ENCODE measurements around the gene PGC.
A peak's percentile ranks its signal among the peaks of the same experiment; 100 is the strongest.

PGC gene

DNA sequence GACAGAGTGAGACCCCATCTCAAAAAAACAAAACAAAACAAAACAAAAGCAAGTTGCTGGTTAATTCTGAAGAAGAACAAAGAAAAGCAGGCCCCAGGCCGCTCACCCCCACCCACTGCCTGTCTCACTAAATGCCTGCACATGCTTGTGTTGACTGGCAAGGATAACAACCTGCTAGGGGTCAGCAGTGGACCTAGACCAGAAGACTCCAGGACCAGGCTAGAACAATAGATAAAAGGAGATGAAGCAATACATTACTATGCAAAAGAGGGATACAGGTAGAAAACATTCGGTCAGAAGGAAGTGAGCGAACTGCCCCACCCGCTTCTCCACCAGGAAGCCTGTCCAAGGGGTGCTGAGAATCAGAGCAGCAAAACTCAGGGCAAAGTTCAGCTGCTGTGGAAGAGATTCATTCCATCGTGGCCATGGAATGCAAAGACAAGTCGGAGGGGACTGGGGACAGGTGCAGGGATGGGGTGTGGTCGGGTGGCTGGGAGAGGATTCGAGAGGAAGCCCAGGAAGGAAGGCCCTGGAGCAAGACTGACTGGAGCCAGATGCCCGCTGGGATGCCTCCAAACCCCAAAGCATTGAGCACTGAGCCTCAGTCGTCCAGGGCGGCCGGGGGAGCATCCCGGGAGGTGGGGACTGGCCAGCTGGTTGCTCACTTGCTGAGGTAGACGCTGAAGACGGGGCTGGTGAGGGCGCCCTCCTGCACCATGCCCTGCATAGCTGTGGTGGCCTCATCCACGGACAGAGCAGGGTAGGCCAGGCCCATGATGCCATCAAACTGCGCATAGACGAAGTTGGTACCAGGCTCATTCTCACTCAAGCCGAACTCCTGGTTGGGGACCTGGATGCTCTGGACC is 5.3 kb downstream of the PGC start:
- Histone ChIP-seq H3K4me1 (ENCODE audit: insufficient read depth, poor library complexity, severe bottlenecking) (peaks cover 7% of the 10 kb centered on the region), H3K27me3 (ENCODE audit: insufficient read depth, poor library complexity, severe bottlenecking) (no peaks in the 10 kb centered on the region), H3K27ac (ENCODE audit: poor library complexity, severe bottlenecking) (no peak overlapping the region), H3K36me3 (ENCODE audit: low read depth) (no peaks in the 10 kb centered on the region), H3K4me3 (ENCODE audit: severe bottlenecking) (no peak overlapping the region), H3K9me3 (ENCODE audit: severe bottlenecking) (no peaks in the 10 kb centered on the region)
- TF ChIP-seq, protein P1, sequence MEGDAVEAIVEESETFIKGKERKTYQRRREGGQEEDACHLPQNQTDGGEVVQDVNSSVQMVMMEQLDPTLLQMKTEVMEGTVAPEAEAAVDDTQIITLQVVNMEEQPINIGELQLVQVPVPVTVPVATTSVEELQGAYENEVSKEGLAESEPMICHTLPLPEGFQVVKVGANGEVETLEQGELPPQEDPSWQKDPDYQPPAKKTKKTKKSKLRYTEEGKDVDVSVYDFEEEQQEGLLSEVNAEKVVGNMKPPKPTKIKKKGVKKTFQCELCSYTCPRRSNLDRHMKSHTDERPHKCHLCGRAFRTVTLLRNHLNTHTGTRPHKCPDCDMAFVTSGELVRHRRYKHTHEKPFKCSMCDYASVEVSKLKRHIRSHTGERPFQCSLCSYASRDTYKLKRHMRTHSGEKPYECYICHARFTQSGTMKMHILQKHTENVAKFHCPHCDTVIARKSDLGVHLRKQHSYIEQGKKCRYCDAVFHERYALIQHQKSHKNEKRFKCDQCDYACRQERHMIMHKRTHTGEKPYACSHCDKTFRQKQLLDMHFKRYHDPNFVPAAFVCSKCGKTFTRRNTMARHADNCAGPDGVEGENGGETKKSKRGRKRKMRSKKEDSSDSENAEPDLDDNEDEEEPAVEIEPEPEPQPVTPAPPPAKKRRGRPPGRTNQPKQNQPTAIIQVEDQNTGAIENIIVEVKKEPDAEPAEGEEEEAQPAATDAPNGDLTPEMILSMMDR (IDR thresholded peaks at IDR 0.05; ENCODE audit: poor library complexity, severe bottlenecking) = no peak
- ATAC-seq (ENCODE audit: low read depth) = peak; percentile 69
- no peak for DNase-seq (ENCODE audit: low spot score)

DNA sequence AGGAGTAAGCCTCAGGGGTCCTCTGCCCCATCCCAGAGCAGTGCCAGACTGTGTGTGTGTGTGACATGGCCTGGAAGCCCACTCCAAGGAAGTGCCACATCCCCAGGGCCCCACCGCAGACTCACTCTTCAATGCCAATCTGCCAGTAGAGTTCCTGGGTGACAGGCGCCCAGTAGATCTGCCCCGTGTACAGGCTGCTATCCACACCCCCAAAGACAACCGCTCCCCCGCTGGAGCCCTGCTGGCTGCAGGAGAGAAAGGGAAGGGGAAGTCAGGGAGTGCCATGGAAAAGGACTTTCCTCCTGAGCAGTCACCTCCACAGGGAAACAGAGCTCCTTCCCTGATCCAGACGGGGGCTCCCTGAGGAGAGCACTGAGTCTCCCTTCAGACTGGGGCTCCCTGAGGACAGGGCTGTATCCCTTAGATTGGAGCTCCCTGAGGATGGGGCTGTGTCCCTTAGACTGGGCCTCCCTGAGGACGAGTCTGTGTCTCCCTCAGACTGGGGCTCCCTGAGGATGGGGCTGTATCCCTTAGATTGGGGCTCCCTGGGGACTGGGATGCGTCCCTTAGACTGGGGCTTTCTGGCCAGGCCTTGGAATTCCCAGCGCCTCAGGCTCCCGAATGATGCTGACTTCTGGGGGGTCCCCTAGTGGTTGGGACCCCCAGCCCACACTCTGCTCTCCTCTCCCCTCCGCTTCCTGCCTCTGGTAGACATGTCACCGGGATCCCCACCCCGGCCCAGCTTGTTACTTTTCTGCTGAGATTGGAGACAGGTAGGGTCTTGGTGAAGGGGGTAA is 6.6 kb downstream of the PGC start:
- no peak for ATAC-seq (ENCODE audit: low read depth)
- H3K27ac ChIP-seq (ENCODE audit: poor library complexity, severe bottlenecking) = no peak overlapping the region

DNA sequence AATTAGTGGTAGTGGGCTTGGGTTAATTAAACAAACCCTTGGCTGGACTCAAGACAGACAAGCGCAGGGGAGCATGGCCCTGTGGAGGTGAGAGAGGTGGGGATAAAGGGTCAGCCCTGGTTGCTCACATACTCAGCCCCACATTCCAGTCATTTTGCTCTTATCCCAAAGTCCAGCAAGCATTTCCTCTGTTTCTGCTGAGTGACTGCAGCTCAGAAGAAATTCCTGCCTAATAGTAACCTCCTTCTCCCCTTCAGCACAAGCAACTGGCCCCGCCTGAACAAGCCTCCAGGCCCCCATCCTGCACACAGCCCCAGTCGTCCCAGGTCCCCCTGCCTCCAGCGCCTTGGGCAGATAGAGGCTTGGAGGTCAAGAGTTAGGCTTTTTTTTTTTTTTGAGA is 8.2 kb downstream of the PGC start:
- no peaks in the 10 kb centered on the region for H3K36me3 ChIP-seq (ENCODE audit: low read depth)
- DNase-seq (ENCODE audit: low spot score) (no peak), ATAC-seq (ENCODE audit: low read depth) (no peak)
- H3K9me3 ChIP-seq (ENCODE audit: severe bottlenecking) = no peaks in the 10 kb centered on the region
- H3K27ac ChIP-seq (ENCODE audit: poor library complexity, severe bottlenecking) = no peak overlapping the region
- TF ChIP-seq, protein P1 (IDR thresholded peaks at IDR 0.05; ENCODE audit: poor library complexity, severe bottlenecking) = no peak
- H3K4me3 ChIP-seq (ENCODE audit: severe bottlenecking) = no peak overlapping the region
- peaks cover 7% of the 10 kb centered on the region for H3K4me1 ChIP-seq (ENCODE audit: insufficient read depth, poor library complexity, severe bottlenecking)
- no peaks in the 10 kb centered on the region for H3K27me3 ChIP-seq (ENCODE audit: insufficient read depth, poor library complexity, severe bottlenecking)

More for the DNA sequence above, 6.6 kb downstream of the PGC start:
- Histone ChIP-seq H3K4me1 (ENCODE audit: insufficient read depth, poor library complexity, severe bottlenecking) (peaks cover 7% of the 10 kb centered on the region), H3K36me3 (ENCODE audit: low read depth) (no peaks in the 10 kb centered on the region), H3K4me3 (ENCODE audit: severe bottlenecking) (no peak overlapping the region), H3K27me3 (ENCODE audit: insufficient read depth, poor library complexity, severe bottlenecking) (no peaks in the 10 kb centered on the region), H3K9me3 (ENCODE audit: severe bottlenecking) (no peaks in the 10 kb centered on the region)
- TF ChIP-seq, protein P1 (IDR thresholded peaks at IDR 0.05; ENCODE audit: poor library complexity, severe bottlenecking) = no peak
- no peak for DNase-seq (ENCODE audit: low spot score)

DNA sequence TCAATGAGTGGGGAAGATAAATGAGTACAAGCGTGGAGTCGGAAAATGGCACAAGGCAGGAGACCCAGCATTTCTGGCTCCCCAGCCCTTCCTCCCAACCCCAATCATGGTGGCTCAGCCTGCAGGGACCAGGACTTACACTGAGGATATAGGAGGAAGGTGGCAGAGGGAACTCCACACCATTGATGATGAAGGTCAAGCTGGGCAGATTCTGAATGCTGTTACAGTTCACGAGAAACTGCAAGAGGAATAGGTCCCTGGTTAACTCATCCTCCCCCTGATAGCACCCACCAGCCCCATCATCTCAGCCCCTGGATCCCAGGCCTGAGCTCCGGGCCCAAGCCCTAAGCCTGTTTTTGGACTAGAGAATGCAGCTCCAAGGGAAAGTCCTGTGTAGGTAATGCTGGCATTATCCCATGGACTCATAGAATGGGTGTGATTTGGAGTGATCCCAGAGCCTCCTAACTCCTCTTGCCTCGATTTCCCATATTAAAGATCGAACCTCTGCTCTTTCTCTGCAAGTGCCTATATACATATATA is 9.5 kb downstream of the PGC start:
- TF ChIP-seq, protein P1 (IDR thresholded peaks at IDR 0.05; ENCODE audit: poor library complexity, severe bottlenecking) = no peak
- Histone ChIP-seq H3K27ac (ENCODE audit: poor library complexity, severe bottlenecking) (no peak overlapping the region), H3K36me3 (ENCODE audit: low read depth) (no peaks in the 10 kb centered on the region), H3K4me1 (ENCODE audit: insufficient read depth, poor library complexity, severe bottlenecking) (peaks cover 16% of the 10 kb centered on the region), H3K4me3 (ENCODE audit: severe bottlenecking) (no peak overlapping the region), H3K9me3 (ENCODE audit: severe bottlenecking) (no peaks in the 10 kb centered on the region), H3K27me3 (ENCODE audit: insufficient read depth, poor library complexity, severe bottlenecking) (no peaks in the 10 kb centered on the region)
- DNase-seq (ENCODE audit: low spot score) (no peak), ATAC-seq (ENCODE audit: low read depth) (no peak)

Measured in RWPE2 (cell line).